HepG2 (cell line): ENCODE data around the gene PARP8. TPM values are rescaled to one million over a fixed set of nuclear protein-coding genes. Genes with fewer than 3 reads are reported as not detected.

Experiments used
- ATAC-seq: fragments of 200-7000 bp; cut with Tn5 transposase; 3 replicates; pipeline ENCODE4 v1.9.1; 2020; ENCODE audit warnings: mild to moderate bottlenecking, moderate library complexity
- BruUV-seq: library from RNA; stranded (reverse); fragments of 400-500 nt; replicated peaks from 2 replicates; lab custom pipeline; 2021; lab: Mats Ljungman, UMichigan
- CTCF ChIA-PET: fragments of 300-600 bp; formaldehyde crosslinking; extraction: SDS; loops from one replicate; lab custom pipeline; 2021; ENCODE audit warnings: low total read pairs, inconsistent platforms, low intra/inter-chr PET ratio; lab: Yijun Ruan, JAX
- POLR2A ChIA-PET: fragments of 350-600 bp; sonication (Branson Sonifier 250); formaldehyde crosslinking; loops from one replicate; lab custom pipeline; 2020; ENCODE audit warnings: antibody characterized with exemption, inconsistent platforms; lab: Yijun Ruan, JAX
- DNase-seq: peaks from one replicate; pipeline ENCODE4 v3.0.0-alpha.2; 2015; ENCODE audit warnings: low spot score
- FAIRE-seq: peaks from 3 replicates; lab custom pipeline; 2011; peaks lifted over from hg19 to GRCh38; lab: Jason Lieb, UNC
- H2AFZ ChIP-seq: one replicate; pipeline ENCODE4 v1.6.1; 2011; ENCODE audit warnings: low read length, inconsistent platforms
- H3K27ac ChIP-seq: fragments of 300-600 bp; 3 replicates; pipeline ENCODE4 v1.8.0; 2011; ENCODE audit warnings: mixed run types, mild to moderate bottlenecking, mixed read lengths, low read length, inconsistent platforms; ENCODE audit not compliant: insufficient read depth; ENCODE audit errors: extremely low read length
- H3K27me3 ChIP-seq, 2 experiments: fragments of 200-600 bp in 1 of 2; 2 replicates in 1 of 2; 3 replicates in 1 of 2; pipeline versions ENCODE4 v1.6.0 to v1.8.0; 2011; ENCODE audit warnings: low read length in 2 of 2, mild to moderate bottlenecking in 2 of 2, moderate library complexity in 2 of 2, inconsistent platforms in 1 of 2; ENCODE audit not compliant: insufficient read depth in 2 of 2, control insufficient read depth in 1 of 2
- H3K36me3 ChIP-seq, 2 experiments: fragments of 200-600 bp in 1 of 2; replicated peaks in 1 of 2; 2 replicates in 1 of 2; 3 replicates in 1 of 2; pipeline versions ENCODE4 v1.5.1 to v1.8.0; 2011; ENCODE audit warnings: low read length in 2 of 2, inconsistent platforms in 1 of 2; ENCODE audit not compliant: insufficient read depth in 2 of 2, control insufficient read depth in 1 of 2
- H3K4me1 ChIP-seq: 2 replicates; pipeline ENCODE4 v1.5.1; 2012; ENCODE audit warnings: low read length, inconsistent platforms; ENCODE audit not compliant: insufficient read depth
- H3K4me2 ChIP-seq: 2 replicates; pipeline ENCODE4 v1.6.0; 2011; ENCODE audit warnings: low read depth, low read length, inconsistent platforms
- H3K4me3 ChIP-seq, 3 experiments: fragments of 200-600 bp in 1 of 3; sonication (generic), shearing (Covaris generic) in 1 of 3; replicated peaks in 1 of 3; 2 replicates each; pipeline ENCODE4 v1.5.1; 2011 to 2016; ENCODE audit warnings: low read length in 3 of 3, inconsistent platforms in 2 of 3, low read depth in 2 of 3, mild to moderate bottlenecking in 2 of 3, control low read depth in 1 of 3, mixed read lengths in 1 of 3; ENCODE audit not compliant: insufficient read depth in 1 of 3
- H3K79me2 ChIP-seq: one replicate; pipeline ENCODE4 v1.6.1; 2011; ENCODE audit warnings: low read length, inconsistent platforms; ENCODE audit not compliant: insufficient read depth
- H3K9ac ChIP-seq: 2 replicates; pipeline ENCODE4 v1.6.0; 2011; ENCODE audit warnings: mild to moderate bottlenecking, low read depth, low read length, inconsistent platforms; ENCODE audit not compliant: insufficient read depth
- H3K9me3 ChIP-seq: 2 replicates; pipeline ENCODE4 v1.5.1; 2012; ENCODE audit warnings: mild to moderate bottlenecking, low read length
- H4K20me1 ChIP-seq: 2 replicates; pipeline ENCODE4 v1.6.0; 2011; ENCODE audit warnings: inconsistent platforms, mild to moderate bottlenecking, low read length, moderate library complexity; ENCODE audit not compliant: insufficient read depth
- BCL6 ChIP-seq: IDR thresholded peaks from 2 replicates; pipeline ENCODE4 v1.6.1; 2016; ENCODE audit warnings: missing genetic modification reagents, missing compliant biosample characterization
- HNRNPLL ChIP-seq: fragments of 200-400 bp; formaldehyde crosslinking; IDR thresholded peaks from 2 replicates; pipeline ENCODE4 v1.6.1; 2017; ENCODE audit warnings: mild to moderate bottlenecking, low read depth, low read length; ENCODE audit not compliant: poor library complexity, severe bottlenecking
- JARID2 ChIP-seq: sonication (generic); formaldehyde crosslinking; IDR thresholded peaks from 2 replicates; pipeline ENCODE4 v1.8.1; 2023; ENCODE audit warnings: missing genetic modification reagents, inconsistent platforms; ENCODE audit not compliant: insufficient replicate concordance
- NFKBIZ ChIP-seq: IDR thresholded peaks from 2 replicates; pipeline ENCODE4 v1.6.1; 2018; ENCODE audit warnings: missing genetic modification reagents, missing compliant biosample characterization
- THAP9 ChIP-seq: sonication (generic); formaldehyde crosslinking; IDR thresholded peaks from 2 replicates; pipeline ENCODE4; 2020; ENCODE audit warnings: missing genetic modification reagents, mild to moderate bottlenecking, borderline replicate concordance
- ZBTB44 ChIP-seq: sonication (generic); formaldehyde crosslinking; IDR thresholded peaks from 2 replicates; pipeline ENCODE4 v1.4.0; 2020; ENCODE audit warnings: missing genetic modification reagents
- ZNF121 ChIP-seq: sonication (generic); formaldehyde crosslinking; IDR thresholded peaks from 2 replicates; pipeline ENCODE4 v1.5.0; 2020; ENCODE audit warnings: mild to moderate bottlenecking, missing genetic modification reagents
- ZNF274 ChIP-seq: sonication (generic); formaldehyde crosslinking; IDR thresholded peaks from 2 replicates; pipeline ENCODE4 v1.5.1; 2020; ENCODE audit warnings: mild to moderate bottlenecking, missing genetic modification reagents
- ZNF441 ChIP-seq: sonication (generic); formaldehyde crosslinking; IDR thresholded peaks from 2 replicates; pipeline ENCODE4 v1.7.0; 2021; ENCODE audit warnings: missing genetic modification reagents, borderline replicate concordance
- ZNF543 ChIP-seq: sonication (generic); formaldehyde crosslinking; IDR thresholded peaks from 2 replicates; pipeline ENCODE4 v1.4.0; 2020; ENCODE audit warnings: mild to moderate bottlenecking, missing genetic modification reagents
- ZNF639 ChIP-seq: conservative IDR thresholded peaks from 2 replicates; pipeline ENCODE4 v1.6.1; 2018; ENCODE audit warnings: missing genetic modification reagents
- ZNF670 ChIP-seq: sonication (generic); formaldehyde crosslinking; IDR thresholded peaks from 2 replicates; pipeline ENCODE4 v1.8.0; 2022; ENCODE audit warnings: mild to moderate bottlenecking, missing genetic modification reagents, borderline replicate concordance
- ZNF816 ChIP-seq: sonication (generic); formaldehyde crosslinking; IDR thresholded peaks from 2 replicates; pipeline ENCODE4 v1.8.0; 2022; ENCODE audit warnings: missing genetic modification reagents, mild to moderate bottlenecking, borderline replicate concordance
- WGBS: methylation state at CpG from one replicate; pipeline ENCODE4 v1.1.6; 2017; ENCODE audit warnings: low lambda C conversion rate; 5-methylcytosine and 5-hydroxymethylcytosine counted together
- in situ Hi-C: cut with HindIII; loops from 2 replicates; pipeline ENCODE4 v1.10.0; 2017; ENCODE audit warnings: low pct_unique_long_range_greater_than_20kb; ENCODE audit not compliant: extremely low pct_ligation_motif_present
- intact Hi-C: fragments of 100-400 bp; cut with micrococcal nuclease; formaldehyde crosslinking; loops from one replicate; pipeline ENCODE4 v1.10.0; 2022; ENCODE audit not compliant: unreplicated experiment
- polyA plus RNA-seq, 8 experiments: library from polyadenylated mRNA; depleted of rRNA in 3 of 8; stranded (reverse) in 7 of 8; unstranded in 1 of 8; fragments of >200 nt; fragmentation: Illumina TruSeq in 4 of 8; extraction: Trizol in 4 of 8; gene quantifications; 2 replicates each; pipeline versions ENCODE4 v1.2.1 to v1.2.3, GENCODE V29; 2011 to 2016; ENCODE audit warnings: low read depth in 4 of 8, missing spikeins in 1 of 8, mixed read lengths in 1 of 8; ENCODE audit not compliant: insufficient read depth in 1 of 8
- total RNA-seq, 5 experiments: library from RNA; depleted of rRNA; stranded (reverse); fragments of >200 nt; fragmentation: Illumina TruSeq; extraction: Trizol; gene quantifications; 2 replicates each; pipeline ENCODE4 v1.2.3, GENCODE V29; 2016; ENCODE audit warnings: low read depth in 1 of 5

The PARP8 gene
- total and polyA plus RNA-seq, 2 of the 13 experiments (the other 11 are each of a cell fraction or from before 2014, with no cell fraction given), result 0.11 to 0.29 TPM

- H2AFZ ChIP-seq, result no peak overlapping the region
- no peak for DNase-seq
- no peak overlapping the region for H3K9ac ChIP-seq
- BruUV-seq, result no TSS peak
- H3K4me1 ChIP-seq, result no peaks in the 10 kb centered on the region
- H3K9me3 ChIP-seq, result no peaks in the 10 kb centered on the region
- H3K4me3 ChIP-seq, result no peak overlapping the region
- no peaks in the 10 kb centered on the region for H3K27me3 ChIP-seq
- H3K27ac ChIP-seq, result no peak overlapping the region
- no peak overlapping the region for H3K4me2 ChIP-seq
- H3K36me3 ChIP-seq, result no peaks in the 10 kb centered on the region
- in situ Hi-C loops, result no loop called here
- H4K20me1 ChIP-seq, result no peaks in the 10 kb centered on the region
- no peak for ATAC-seq
- no peak for FAIRE-seq
- ChIA-PET POLR2A (no interaction called here), CTCF (no interaction called here)
- intact Hi-C loops, result no loop called here
- TF ChIP-seq ZNF121 (CRISPR knock-in tag), result no peak
- no peak for TF ChIP-seq ZNF639
- TF ChIP-seq ZNF441, result no peak
- no peak for TF ChIP-seq ZNF816 (CRISPR knock-in tag)
- no peak for TF ChIP-seq HNRNPLL
- no peak for TF ChIP-seq ZNF274
- no peak for TF ChIP-seq NFKBIZ (CRISPR knock-in tag)
- TF ChIP-seq BCL6 (CRISPR knock-in tag), result no peak
- H3K79me2 ChIP-seq, result no peaks in the 10 kb centered on the region
- 0% methylated on average over 1 of the region's 1 CpG for WGBS
Observed at GRCh38 chr5:50712479-50712878, 46.0 kb downstream of the PARP8 start.

GRCh38 chr5:50715001-50715400, 48.6 kb downstream of the PARP8 start:
- Histone ChIP-seq H2AFZ (no peak overlapping the region), H3K4me2 (no peak overlapping the region), H3K36me3 (no peaks in the 10 kb centered on the region), H3K9ac (no peak overlapping the region), H3K9me3 (no peaks in the 10 kb centered on the region), H4K20me1 (no peaks in the 10 kb centered on the region), H3K27me3 (no peaks in the 10 kb centered on the region), H3K79me2 (no peaks in the 10 kb centered on the region), H3K4me1 (no peaks in the 10 kb centered on the region), H3K4me3 (no peak overlapping the region), H3K27ac (no peak overlapping the region)
- FAIRE-seq (no peak), DNase-seq (no peak), ATAC-seq (no peak)
- BruUV-seq, result no TSS peak
- in situ Hi-C loops (no loop called here), intact Hi-C loops (no loop called here)
- CTCF ChIA-PET, result no interaction called here
- POLR2A ChIA-PET, result no interaction called here
- WGBS, result 1% methylated on average over 5 of the region's 5 CpGs
- TF ChIP-seq THAP9 (CRISPR knock-in tag) (no peak), ZNF543 (no peak), ZBTB44 (no peak), JARID2 (CRISPR knock-in tag) (no peak), ZNF670 (CRISPR knock-in tag) (no peak)
